ENCODE data around the gene PDE10A.

DNA sequence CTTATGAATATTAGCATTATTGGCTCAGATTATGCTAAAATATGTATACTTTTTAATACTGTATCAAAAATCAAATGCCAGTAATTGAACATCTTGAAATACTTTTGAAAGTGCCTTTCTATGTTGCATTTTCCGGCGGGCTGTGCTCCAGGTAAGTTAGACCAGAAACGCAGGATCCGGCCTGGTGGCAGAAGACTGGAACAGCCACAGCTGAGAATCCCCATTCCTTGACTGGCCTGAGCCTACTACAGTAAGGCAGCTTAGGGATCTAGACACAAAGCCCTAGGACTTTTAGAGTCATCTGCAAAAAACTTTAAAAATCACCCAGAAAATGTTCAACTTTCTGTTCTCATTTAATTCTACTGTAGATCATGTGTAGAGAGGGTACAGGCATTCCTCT is 214.8 kb downstream of the PDE10A start:
- TF ChIP-seq, protein P1, sequence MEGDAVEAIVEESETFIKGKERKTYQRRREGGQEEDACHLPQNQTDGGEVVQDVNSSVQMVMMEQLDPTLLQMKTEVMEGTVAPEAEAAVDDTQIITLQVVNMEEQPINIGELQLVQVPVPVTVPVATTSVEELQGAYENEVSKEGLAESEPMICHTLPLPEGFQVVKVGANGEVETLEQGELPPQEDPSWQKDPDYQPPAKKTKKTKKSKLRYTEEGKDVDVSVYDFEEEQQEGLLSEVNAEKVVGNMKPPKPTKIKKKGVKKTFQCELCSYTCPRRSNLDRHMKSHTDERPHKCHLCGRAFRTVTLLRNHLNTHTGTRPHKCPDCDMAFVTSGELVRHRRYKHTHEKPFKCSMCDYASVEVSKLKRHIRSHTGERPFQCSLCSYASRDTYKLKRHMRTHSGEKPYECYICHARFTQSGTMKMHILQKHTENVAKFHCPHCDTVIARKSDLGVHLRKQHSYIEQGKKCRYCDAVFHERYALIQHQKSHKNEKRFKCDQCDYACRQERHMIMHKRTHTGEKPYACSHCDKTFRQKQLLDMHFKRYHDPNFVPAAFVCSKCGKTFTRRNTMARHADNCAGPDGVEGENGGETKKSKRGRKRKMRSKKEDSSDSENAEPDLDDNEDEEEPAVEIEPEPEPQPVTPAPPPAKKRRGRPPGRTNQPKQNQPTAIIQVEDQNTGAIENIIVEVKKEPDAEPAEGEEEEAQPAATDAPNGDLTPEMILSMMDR (IDR thresholded peaks at IDR 0.05), result no peak
- TF ChIP-seq POLR2A (IDR thresholded peaks at IDR 0.05), result no peak

Data from ovary (tissue), 3 donors.